ENCODE data around the gene METTL14. TPM values are rescaled to one million over a fixed set of nuclear protein-coding genes. Genes with fewer than 3 reads are reported as not detected.

The METTL14 gene
- total RNA-seq, 1 experiment from 2014 or later: 32.6 TPM

DNA sequence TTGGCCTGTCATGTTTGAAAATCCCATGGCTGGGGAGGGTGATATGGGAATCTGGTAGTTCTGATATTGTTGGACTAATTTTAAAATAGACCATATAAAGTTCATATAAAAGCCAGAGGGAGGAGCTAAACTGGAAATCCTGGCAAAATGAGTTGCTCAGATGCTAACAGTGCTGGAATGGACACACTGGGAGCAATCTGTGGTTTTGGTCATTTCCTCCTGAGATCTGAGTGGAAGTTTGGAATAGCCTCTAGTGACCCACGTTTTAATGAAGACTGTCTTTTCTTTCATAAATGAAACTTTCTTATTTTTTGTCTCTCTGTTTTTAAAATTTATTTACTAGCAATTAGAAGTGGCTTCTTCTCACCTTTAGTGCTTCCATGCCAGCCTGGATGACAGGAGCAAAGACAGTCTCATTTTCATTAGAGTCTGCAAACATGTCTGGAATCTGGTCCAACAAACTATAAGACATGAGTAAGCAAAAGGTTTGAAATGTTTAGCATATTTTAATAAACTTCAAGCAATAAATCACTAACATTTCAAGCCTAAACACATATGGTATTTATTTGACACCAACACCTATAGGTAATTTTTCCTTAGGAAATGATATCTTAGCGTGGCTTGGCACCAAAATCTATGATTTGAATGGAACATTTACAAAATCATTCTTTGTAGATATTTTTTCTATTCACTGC is 66.6 kb downstream of the METTL14 start:
- intact Hi-C loops (cut with micrococcal nuclease): no loop called here
- DNase-seq (ENCODE audit: unreplicated experiment): no peak
- no TSS peak for BruUV-seq (replicated peaks)
- Mint-ChIP-seq H3K4me1 (ENCODE audit: insufficient read depth, unreplicated experiment) (no peaks in the 10 kb centered on the region), H3K27ac (ENCODE audit: low read depth, unreplicated experiment) (peak overlapping the region; percentile 7), H3K4me3 (ENCODE audit: unreplicated experiment) (no peak overlapping the region), H3K27me3 (ENCODE audit: insufficient read depth, unreplicated experiment) (no peaks in the 10 kb centered on the region), H3K36me3 (ENCODE audit: insufficient read depth, unreplicated experiment) (peaks cover 25% of the 10 kb centered on the region), H3K9me3 (ENCODE audit: unreplicated experiment) (no peaks in the 10 kb centered on the region)
- TF ChIP-seq, protein P1, sequence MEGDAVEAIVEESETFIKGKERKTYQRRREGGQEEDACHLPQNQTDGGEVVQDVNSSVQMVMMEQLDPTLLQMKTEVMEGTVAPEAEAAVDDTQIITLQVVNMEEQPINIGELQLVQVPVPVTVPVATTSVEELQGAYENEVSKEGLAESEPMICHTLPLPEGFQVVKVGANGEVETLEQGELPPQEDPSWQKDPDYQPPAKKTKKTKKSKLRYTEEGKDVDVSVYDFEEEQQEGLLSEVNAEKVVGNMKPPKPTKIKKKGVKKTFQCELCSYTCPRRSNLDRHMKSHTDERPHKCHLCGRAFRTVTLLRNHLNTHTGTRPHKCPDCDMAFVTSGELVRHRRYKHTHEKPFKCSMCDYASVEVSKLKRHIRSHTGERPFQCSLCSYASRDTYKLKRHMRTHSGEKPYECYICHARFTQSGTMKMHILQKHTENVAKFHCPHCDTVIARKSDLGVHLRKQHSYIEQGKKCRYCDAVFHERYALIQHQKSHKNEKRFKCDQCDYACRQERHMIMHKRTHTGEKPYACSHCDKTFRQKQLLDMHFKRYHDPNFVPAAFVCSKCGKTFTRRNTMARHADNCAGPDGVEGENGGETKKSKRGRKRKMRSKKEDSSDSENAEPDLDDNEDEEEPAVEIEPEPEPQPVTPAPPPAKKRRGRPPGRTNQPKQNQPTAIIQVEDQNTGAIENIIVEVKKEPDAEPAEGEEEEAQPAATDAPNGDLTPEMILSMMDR (IDR thresholded peaks at IDR 0.05; ENCODE audit: unreplicated experiment): no peak
- ChIA-PET CTCF (interaction anchor here (1.2 kb wide), 1 partner anchor 20 kb away, joined by 5 read pairs; no protein-coding TSS in a partner anchor), POLR2A (no interaction called here)

DNA sequence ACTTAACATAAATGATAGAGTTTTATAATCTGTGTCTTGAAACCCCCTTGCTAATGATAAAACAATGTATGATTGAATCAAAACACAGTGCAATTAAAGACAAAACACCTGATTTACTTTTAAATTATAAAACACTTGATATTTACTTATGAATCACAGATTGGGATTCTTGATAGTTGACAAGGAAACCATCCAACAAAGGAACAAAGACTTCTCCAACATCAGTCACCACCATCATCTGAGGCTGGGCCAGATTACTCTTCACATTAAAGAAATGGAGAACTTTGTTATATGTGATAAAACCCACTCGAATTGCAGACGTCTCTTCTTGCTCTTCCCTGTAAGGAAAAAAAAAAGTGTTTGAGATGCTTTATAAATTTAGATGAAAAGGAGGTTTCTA is 67.4 kb downstream of the METTL14 start:
- Mint-ChIP-seq H3K27me3 (ENCODE audit: insufficient read depth, unreplicated experiment) (no peaks in the 10 kb centered on the region), H3K4me1 (ENCODE audit: insufficient read depth, unreplicated experiment) (no peaks in the 10 kb centered on the region), H3K9me3 (ENCODE audit: unreplicated experiment) (no peaks in the 10 kb centered on the region), H3K27ac (ENCODE audit: low read depth, unreplicated experiment) (peak overlapping the region; percentile 39), H3K4me3 (ENCODE audit: unreplicated experiment) (no peak overlapping the region), H3K36me3 (ENCODE audit: insufficient read depth, unreplicated experiment) (peaks cover 25% of the 10 kb centered on the region)
- DNase-seq (ENCODE audit: unreplicated experiment): no peak
- ChIA-PET CTCF (interaction anchor here (0.7 to 1.2 kb wide), 3 partner anchors 11 to 216 kb away, joined by 3 to 5 read pairs (median 5); no protein-coding TSS in a partner anchor), POLR2A (no interaction called here)
- intact Hi-C loops (cut with micrococcal nuclease): no loop called here
- TF ChIP-seq, protein P1 (IDR thresholded peaks at IDR 0.05; ENCODE audit: unreplicated experiment): no peak
- BruUV-seq (replicated peaks): no TSS peak

DNA sequence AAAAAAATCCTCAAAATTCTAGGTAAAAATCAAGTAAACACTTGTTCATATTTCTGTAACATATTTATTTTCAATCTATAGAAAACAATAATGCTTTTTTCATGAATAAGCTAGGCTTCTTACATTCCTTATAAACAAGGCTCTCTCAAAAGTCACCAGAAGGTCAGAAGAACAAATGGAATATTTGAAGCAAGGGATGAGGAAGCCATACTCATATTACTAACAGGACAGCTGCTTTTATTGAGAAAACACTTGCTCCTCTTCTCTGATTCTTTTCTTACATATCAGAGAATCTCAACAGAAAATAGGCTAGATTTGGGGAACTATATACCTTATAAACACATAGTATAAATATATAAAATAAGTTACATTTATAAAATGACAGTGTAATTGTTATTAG is 67.9 kb downstream of the METTL14 start:
- Mint-ChIP-seq H3K27ac (ENCODE audit: low read depth, unreplicated experiment) (peak overlapping the region; percentile 39), H3K27me3 (ENCODE audit: insufficient read depth, unreplicated experiment) (no peaks in the 10 kb centered on the region), H3K4me3 (ENCODE audit: unreplicated experiment) (no peak overlapping the region), H3K36me3 (ENCODE audit: insufficient read depth, unreplicated experiment) (peaks cover 25% of the 10 kb centered on the region), H3K4me1 (ENCODE audit: insufficient read depth, unreplicated experiment) (no peaks in the 10 kb centered on the region), H3K9me3 (ENCODE audit: unreplicated experiment) (no peaks in the 10 kb centered on the region)
- POLR2A ChIA-PET: no interaction called here
- TF ChIP-seq, protein P1 (IDR thresholded peaks at IDR 0.05; ENCODE audit: unreplicated experiment): no peak
- no TSS peak for BruUV-seq (replicated peaks)
- CTCF ChIA-PET: interaction anchor here (0.6 to 1.3 kb wide), 8 partner anchors 12 to 229 kb away, joined by 3 to 5 read pairs (median 4); no protein-coding TSS in a partner anchor
- intact Hi-C loops (cut with micrococcal nuclease): no loop called here
- DNase-seq (ENCODE audit: unreplicated experiment): no peak

DNA sequence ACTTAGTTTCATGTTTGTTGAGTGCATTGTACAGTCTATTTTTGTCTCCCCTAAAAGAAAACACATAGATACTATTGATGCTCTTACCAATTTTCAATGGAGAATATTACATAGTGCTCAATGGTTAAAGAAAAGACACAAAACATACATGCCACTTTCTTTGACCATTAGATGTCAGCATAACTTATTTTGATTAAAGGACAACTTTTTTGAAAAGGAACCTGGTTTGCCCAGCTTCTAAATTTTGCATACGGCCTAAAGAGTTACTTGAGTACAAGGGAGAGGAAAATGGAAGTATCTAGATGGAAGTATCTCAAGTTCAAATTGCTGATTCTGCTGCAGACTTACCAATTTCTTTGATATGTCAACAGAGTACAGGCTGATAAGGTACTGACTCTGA is 68.5 kb downstream of the METTL14 start:
- no peaks in the 10 kb centered on the region for H3K4me1 Mint-ChIP-seq (ENCODE audit: insufficient read depth, unreplicated experiment)
- intact Hi-C loops (cut with micrococcal nuclease): no loop called here
- TF ChIP-seq, protein P1 (IDR thresholded peaks at IDR 0.05; ENCODE audit: unreplicated experiment): no peak
- H3K27ac Mint-ChIP-seq (ENCODE audit: low read depth, unreplicated experiment): no peak overlapping the region
- H3K36me3 Mint-ChIP-seq (ENCODE audit: insufficient read depth, unreplicated experiment): peaks cover 26% of the 10 kb centered on the region
- H3K9me3 Mint-ChIP-seq (ENCODE audit: unreplicated experiment): no peaks in the 10 kb centered on the region
- H3K27me3 Mint-ChIP-seq (ENCODE audit: insufficient read depth, unreplicated experiment): no peaks in the 10 kb centered on the region
- ChIA-PET CTCF (interaction anchor here (0.6 to 1.3 kb wide), 8 partner anchors 18 to 228 kb away, joined by 3 to 7 read pairs (median 4); no protein-coding TSS in a partner anchor), POLR2A (interaction anchor here (1.6 kb wide), 1 partner anchor 12 kb away, joined by 4 read pairs; no protein-coding TSS in a partner anchor)
- BruUV-seq (replicated peaks): no TSS peak
- H3K4me3 Mint-ChIP-seq (ENCODE audit: unreplicated experiment): no peak overlapping the region
- DNase-seq (ENCODE audit: unreplicated experiment): no peak
